Heart right ventricle (tissue), 16 donors: ENCODE measurements around the gene ADRA1B. TPM values are rescaled to one million over a fixed set of nuclear protein-coding genes. Genes with fewer than 3 reads are reported as not detected.

Source experiments
- ATAC-seq, 8 donors: fragments of 200-7000 bp; cut with Tn5 transposase; one replicate each; pipeline ENCODE4 v1.9.1; 2020; ENCODE audit warnings: mild to moderate bottlenecking in 8 of 8, moderate library complexity in 8 of 8, moderate number of reproducible peaks in 1 of 8
- DNase-seq, 2 donors: peaks; one replicate each; pipeline ENCODE4 v3.0.0-alpha.2; 2020
- H3K27ac ChIP-seq, 10 donors: fragments of 200-600 bp; sonication (generic) in 2 of 10; one replicate each; pipeline versions ENCODE4 v1.5.0 to v1.8.0; 2020 to 2022; ENCODE audit warnings: mild to moderate bottlenecking in 3 of 10
- H3K27me3 ChIP-seq, 7 donors: fragments of 200-600 bp; one replicate each; pipeline ENCODE4 v1.8.0; 2021 to 2022; ENCODE audit warnings: mild to moderate bottlenecking in 2 of 7
- H3K36me3 ChIP-seq, 9 donors: fragments of 200-600 bp; sonication (generic) in 1 of 9; one replicate each; pipeline versions ENCODE4 v1.5.0 to v1.8.0; 2020 to 2022; ENCODE audit warnings: mild to moderate bottlenecking in 2 of 9
- H3K4me1 ChIP-seq, 9 donors: fragments of 200-600 bp; sonication (generic) in 1 of 9; one replicate each; pipeline versions ENCODE4 v1.5.0 to v1.8.0; 2020 to 2022; ENCODE audit warnings: mild to moderate bottlenecking in 4 of 9
- H3K4me3 ChIP-seq, 10 donors: fragments of 200-600 bp; sonication (generic) in 2 of 10; one replicate each; pipeline versions ENCODE4 v1.5.0 to v1.8.0; 2020 to 2022; ENCODE audit warnings: mild to moderate bottlenecking in 7 of 10, moderate library complexity in 2 of 10
- H3K9me3 ChIP-seq, 11 donors: fragments of 200-600 bp in 10 of 11; sonication (generic) in 2 of 11; one replicate each; pipeline versions ENCODE4 v1.5.0 to v1.8.0; 2013 to 2022; ENCODE audit warnings: mild to moderate bottlenecking in 2 of 11, control low read depth in 1 of 11, moderate library complexity in 1 of 11
- WGBS, 2 donors: extraction: QIAGEN DNeasy Blood & Tissue Kit; methylation state at CpG; one replicate each; pipeline ENCODE4 v1.1.7; 2013; ENCODE audit warnings: inconsistent platforms in 1 of 2; 5-methylcytosine and 5-hydroxymethylcytosine counted together
- intact Hi-C, 10 donors: fragments of 100-400 bp; cut with DNase I; formaldehyde crosslinking; loops; one replicate each; pipeline versions ENCODE4 v1.11.1 to v1.14.2; 2022
- polyA plus RNA-seq, 2 donors: library from polyadenylated mRNA; stranded (reverse); fragments of 200-250 nt; gene quantifications; one replicate each; pipeline ENCODE4 v1.2.3, GENCODE V29; 2013
- total RNA-seq, 10 donors: library from RNA; stranded (reverse); fragmentation: NEBNext Ultra II Directional in 3 of 10; extraction: Animal tissue kit (Norgen Biotek cat#: 25700) in 3 of 10; gene quantifications; one replicate each; pipeline versions ENCODE4 v1.2.1 to v1.2.4, GENCODE V29; 2021 to 2023
- TF ChIP-seq, protein P1 (sequence below), 9 donors: fragments of 200-600 bp; sonication (generic) in 2 of 9; IDR thresholded peaks; one replicate each; pipeline versions ENCODE4 v1.5.0 to v1.8.0; 2021 to 2022; ENCODE audit warnings: antibody characterized with exemption in 9 of 9, mild to moderate bottlenecking in 5 of 9, moderate library complexity in 1 of 9
- donor health status: Arrhythmogenic right ventricular cardiomyopathy.
- donor health status: ischemic (EF 13 %, LVEDD 7.1; RV severe dilation, severe dysfunction).
- donor health status: healthy with polysubstance abuse.
- donor health status: DM: no; HTN: yes; CAD: no.
- donor health status: DM: no; HTN: no; CAD: no.
- donor health status: ischemic (EF 25% LVEDD 6.9; RV normal size, moderate dysfunction).
- donor health status: ischemic (EF 25% LVEDD 5.7; RV mildly dilated, moderate dysfunction).
- donor health status: healthy.
- donor health status: DM: yes; HTN: yes; CAD: no.
- donor health status: Ischemic cardiomyopathy.
- donor health status: ischemic (EF 35%, LVEDD 5.7; RV mildly dilated, moderate dysfunction).
- donor health status: nonischemic (EF 11% LVEDD 7.7; RV severe dilation, severe dysfunction).
- donor health status: DM: yes; HTN: yes; CAD: no.
- donor health status: PGD.
- donor health status: ischemic (EF 29% LVEDD 5.4; RV normal size, mild dysfunction).
- donor health status: nonischemic (EF 23%, LVEDD 6.1; RV moderate dilation, normal function).

The ADRA1B gene
- total and polyA plus RNA-seq, 12 donors = 0.44 to 4.1 (median 1.8) TPM

DNA sequence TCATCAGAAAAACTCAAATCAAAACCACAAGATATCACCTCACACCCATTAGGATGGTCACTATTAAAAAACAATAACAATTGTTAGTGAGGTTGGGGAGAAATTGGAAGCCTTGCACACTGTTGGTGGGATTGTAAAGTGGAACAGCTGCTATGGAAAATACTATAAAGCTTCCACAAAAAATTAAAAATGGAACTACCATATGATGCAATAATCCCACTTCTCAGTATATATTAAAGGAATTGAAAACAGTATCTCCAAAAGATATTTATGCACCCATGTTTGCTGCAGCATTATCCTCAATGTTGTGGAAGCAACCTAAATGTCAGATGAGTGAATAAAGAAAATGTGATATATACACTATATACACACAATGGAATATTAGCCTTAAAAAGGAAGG lies 14.5 kb upstream of the ADRA1B start:
- peaks cover 0 to 4% (median 0%) of the 10 kb centered on the region in 7 donors for H3K27me3 ChIP-seq
- no peak overlapping the region for H3K27ac ChIP-seq
- no peak for DNase-seq
- TF ChIP-seq, protein P1, sequence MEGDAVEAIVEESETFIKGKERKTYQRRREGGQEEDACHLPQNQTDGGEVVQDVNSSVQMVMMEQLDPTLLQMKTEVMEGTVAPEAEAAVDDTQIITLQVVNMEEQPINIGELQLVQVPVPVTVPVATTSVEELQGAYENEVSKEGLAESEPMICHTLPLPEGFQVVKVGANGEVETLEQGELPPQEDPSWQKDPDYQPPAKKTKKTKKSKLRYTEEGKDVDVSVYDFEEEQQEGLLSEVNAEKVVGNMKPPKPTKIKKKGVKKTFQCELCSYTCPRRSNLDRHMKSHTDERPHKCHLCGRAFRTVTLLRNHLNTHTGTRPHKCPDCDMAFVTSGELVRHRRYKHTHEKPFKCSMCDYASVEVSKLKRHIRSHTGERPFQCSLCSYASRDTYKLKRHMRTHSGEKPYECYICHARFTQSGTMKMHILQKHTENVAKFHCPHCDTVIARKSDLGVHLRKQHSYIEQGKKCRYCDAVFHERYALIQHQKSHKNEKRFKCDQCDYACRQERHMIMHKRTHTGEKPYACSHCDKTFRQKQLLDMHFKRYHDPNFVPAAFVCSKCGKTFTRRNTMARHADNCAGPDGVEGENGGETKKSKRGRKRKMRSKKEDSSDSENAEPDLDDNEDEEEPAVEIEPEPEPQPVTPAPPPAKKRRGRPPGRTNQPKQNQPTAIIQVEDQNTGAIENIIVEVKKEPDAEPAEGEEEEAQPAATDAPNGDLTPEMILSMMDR (IDR thresholded peaks at IDR 0.05) = no peak
- intact Hi-C loops = no loop called here
- H3K9me3 ChIP-seq = no peaks in the 10 kb centered on the region
- peaks cover 0 to 8% (median 0%) of the 10 kb centered on the region in 9 donors for H3K4me1 ChIP-seq
- no peak overlapping the region for H3K4me3 ChIP-seq
- H3K36me3 ChIP-seq = no peaks in the 10 kb centered on the region
- ATAC-seq = no peak

DNA sequence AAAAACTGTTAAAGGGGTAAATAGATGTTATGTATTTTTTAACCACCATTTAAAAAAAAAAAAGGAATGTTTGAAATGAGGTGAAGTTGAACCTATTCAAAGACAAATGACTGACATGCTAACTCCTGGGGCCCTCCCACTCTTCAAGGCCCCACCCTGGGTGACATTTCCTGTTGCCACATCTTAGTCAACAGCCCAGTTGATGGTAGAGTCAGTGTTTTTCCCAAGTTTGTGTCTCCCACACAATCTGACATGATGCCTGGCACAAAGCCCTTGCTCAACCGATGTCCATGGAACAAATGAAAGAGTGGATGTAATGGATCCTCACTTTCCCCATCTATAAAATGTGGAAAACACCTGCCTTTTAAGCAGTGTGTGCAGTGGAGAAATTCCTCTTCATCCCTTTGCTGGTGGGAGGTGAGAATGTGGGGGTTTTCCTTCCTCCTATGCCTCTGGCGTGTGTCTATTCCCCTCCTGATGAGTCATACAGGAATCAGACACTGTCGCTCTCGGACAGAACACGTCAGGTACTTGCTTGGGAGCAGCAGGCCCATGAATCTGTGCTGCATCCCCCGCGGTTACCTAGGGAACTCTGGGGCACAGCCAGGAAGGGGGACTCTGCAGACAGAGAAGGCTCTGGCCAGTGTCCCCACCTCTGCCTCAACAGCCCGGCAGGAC lies 13.7 kb upstream of the ADRA1B start:
- ATAC-seq (no peak), DNase-seq (no peak)
- Histone ChIP-seq H3K27me3 (peaks cover 0 to 4% (median 0%) of the 10 kb centered on the region in 7 donors), H3K36me3 (no peaks in the 10 kb centered on the region), H3K4me1 (peaks cover 0 to 6% (median 0%) of the 10 kb centered on the region in 9 donors), H3K4me3 (no peak overlapping the region), H3K9me3 (no peaks in the 10 kb centered on the region), H3K27ac (no peak overlapping the region)
- TF ChIP-seq, protein P1 (IDR thresholded peaks at IDR 0.05) = no peak
- 68 to 73% methylated on average over 8 of the region's 8 CpGs for WGBS, 2 donors
- intact Hi-C loops = no loop called here

DNA sequence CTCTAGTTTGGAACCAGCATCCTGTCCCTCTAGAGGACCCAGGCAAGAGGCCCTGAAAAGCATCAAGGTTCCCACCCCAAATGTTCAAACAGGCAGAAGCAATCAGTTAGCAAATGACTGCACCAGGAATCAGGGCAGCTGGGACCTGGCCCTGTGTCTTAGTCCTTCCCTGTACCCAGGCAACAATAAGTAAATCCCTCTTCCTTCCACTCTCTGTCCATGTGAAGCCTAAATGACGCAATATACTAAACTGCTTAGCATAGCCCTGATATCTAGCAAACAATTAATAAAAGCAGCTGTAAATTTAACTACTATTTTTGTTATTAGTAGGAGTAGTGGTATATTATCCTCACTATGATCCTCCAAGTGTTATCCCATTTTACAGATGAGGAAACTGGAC lies 13.2 kb upstream of the ADRA1B start:
- ATAC-seq (no peak), DNase-seq (no peak)
- 86 to 94% methylated on average over 1 of the region's 1 CpG for WGBS, 2 donors
- intact Hi-C loops = no loop called here
- TF ChIP-seq, protein P1 (IDR thresholded peaks at IDR 0.05) = no peak
- H3K4me3 ChIP-seq = no peak overlapping the region
- H3K27ac ChIP-seq = no peak overlapping the region
- peaks cover 0 to 4% (median 0%) of the 10 kb centered on the region in 7 donors for H3K27me3 ChIP-seq
- peaks cover 0 to under 1% (median 0%) of the 10 kb centered on the region in 9 donors for H3K4me1 ChIP-seq
- H3K36me3 ChIP-seq = no peaks in the 10 kb centered on the region
- H3K9me3 ChIP-seq = no peaks in the 10 kb centered on the region

GRCh38 chr5:159904874-159905273 lies 11.4 kb upstream of the ADRA1B start:
- no peak for ATAC-seq
- WGBS, 2 donors = 73 to 78% methylated on average over 1 of the region's 1 CpG
- peaks cover 0 to 4% (median 0%) of the 10 kb centered on the region in 7 donors for H3K27me3 ChIP-seq
- H3K36me3 ChIP-seq = no peaks in the 10 kb centered on the region
- H3K4me3 ChIP-seq = no peak overlapping the region
- intact Hi-C loops = no loop called here
- TF ChIP-seq, protein P1 (IDR thresholded peaks at IDR 0.05) = no peak
- H3K9me3 ChIP-seq = no peaks in the 10 kb centered on the region
- no peak overlapping the region for H3K27ac ChIP-seq
- H3K4me1 ChIP-seq = no peaks in the 10 kb centered on the region
- no peak for DNase-seq
